Measurements from ENCODE around the gene PTPRG. TPM values are rescaled to one million over a fixed set of nuclear protein-coding genes. Genes with fewer than 3 reads are reported as not detected.

Gene PTPRG
- total and polyA plus RNA-seq, 2 of the 13 experiments (the other 11 are each of a cell fraction or from before 2014, with no cell fraction given), result 8.0 to 25.3 TPM

GRCh38 chr3:61724801-61725200, 163.4 kb downstream of the PTPRG start (continued):
- TF ChIP-seq ZBTB14 (CRISPR knock-in tag; IDR thresholded peaks at IDR 0.05), result no peak

- DNase-seq (ENCODE audit: low spot score) (peak; percentile 95), FAIRE-seq (peak; percentile 59), ATAC-seq (peak; percentile 90)
- Histone ChIP-seq H3K4me2 (ENCODE audit: low read depth, low read length) (peak overlapping the region; percentile 71), H2AFZ (ENCODE audit: low read length) (no peak overlapping the region), H4K20me1 (ENCODE audit: insufficient read depth, low read length) (no peaks in the 10 kb centered on the region), H3K4me1 (ENCODE audit: insufficient read depth, low read length) (peaks cover 75% of the 10 kb centered on the region), H3K27ac (ENCODE audit: extremely low read length, insufficient read depth, low read length) (peak overlapping the region; percentile 76), H3K9me3 (ENCODE audit: low read length) (no peaks in the 10 kb centered on the region), H3K36me3 (replicated peaks in 1 of 2; ENCODE audit: control insufficient read depth in 1 of 2, insufficient read depth in 2 of 2, low read length in 2 of 2) (no peaks in the 10 kb centered on the region), H3K9ac (ENCODE audit: insufficient read depth, low read depth, low read length) (peak overlapping the region; percentile 55), H3K4me3 (replicated peaks in 1 of 3; ENCODE audit: insufficient read depth in 1 of 3, low read depth in 2 of 3, low read length in 3 of 3) (peak overlapping the region in 1 of 3 experiments; percentile 24; a peak in 1 of 6 replicates), H3K27me3 (ENCODE audit: control insufficient read depth in 1 of 2, insufficient read depth in 2 of 2, low read length in 2 of 2) (no peaks in the 10 kb centered on the region), H3K79me2 (ENCODE audit: insufficient read depth, low read length) (peaks cover 33% of the 10 kb centered on the region)
- in situ Hi-C loops (cut with HindIII; ENCODE audit: extremely low pct_ligation_motif_present, low pct_unique_long_range_greater_than_20kb), result no loop called here
- intact Hi-C loops (cut with micrococcal nuclease; ENCODE audit: unreplicated experiment), result loop anchor here (5.0 kb wide), 2 partner anchors 99 to 164 kb away; partner anchors contain the start of gene PTPRG
- BruUV-seq (replicated peaks), result no TSS peak
- ChIA-PET CTCF (ENCODE audit: low intra/inter-chr PET ratio, low total read pairs) (no interaction called here), POLR2A (interaction anchor here (1.2 kb wide), 1 partner anchor 40 kb away, joined by 3 read pairs; no protein-coding TSS in a partner anchor)
- 15% methylated on average over 5 of the region's 5 CpGs for WGBS (ENCODE audit: low lambda C conversion rate)
- peak; percentile 31; the same call in 1 of the 2 replicates for TF ChIP-seq MAFF (IDR thresholded peaks at IDR 0.05; ENCODE audit: low read depth, low read length)
- no peak for TF ChIP-seq ZNF773 (CRISPR knock-in tag; IDR thresholded peaks at IDR 0.05; ENCODE audit: borderline replicate concordance)
- 0 out of 4 replicates have a peak, but pooled peaks of 1 of the 2 experiments have one; percentile 38 for TF ChIP-seq REST (IDR thresholded peaks at IDR 0.05; ENCODE audit: borderline replicate concordance in 1 of 2, low read depth in 1 of 2, low read length in 2 of 2)
- no peak for TF ChIP-seq ZFY (CRISPR knock-in tag; IDR thresholded peaks at IDR 0.05)
- no peak for TF ChIP-seq ZNF883 (CRISPR knock-in tag; IDR thresholded peaks at IDR 0.05; ENCODE audit: not compliant biosample characterization)
- peak; percentile 66 for TF ChIP-seq ELF3 (CRISPR knock-in tag; IDR thresholded peaks at IDR 0.05)
- TF ChIP-seq ZBTB14 (CRISPR knock-in tag; IDR thresholded peaks at IDR 0.05), result no peak
- no peak for TF ChIP-seq SOX6 (IDR thresholded peaks at IDR 0.05)
- TF ChIP-seq SOX6 (CRISPR knock-in tag; IDR thresholded peaks at IDR 0.05), result peak; percentile 48
- no peak for TF ChIP-seq ZNF660 (CRISPR knock-in tag; IDR thresholded peaks at IDR 0.05; ENCODE audit: borderline replicate concordance, low read depth)
- peak; percentile 75 for TF ChIP-seq NCOA2 (CRISPR knock-in tag; IDR thresholded peaks at IDR 0.05)
- peak; percentile 84 for TF ChIP-seq GFI1 (CRISPR knock-in tag; IDR thresholded peaks at IDR 0.05; ENCODE audit: borderline replicate concordance)
- TF ChIP-seq PHF21A (CRISPR knock-in tag; IDR thresholded peaks at IDR 0.05), result peak; percentile 70; the same call in 1 of the 2 replicates
Observed at GRCh38 chr3:61725851-61726333, 164.5 kb downstream of the PTPRG start.

Data from HepG2 (cell line).